NCI-H748 treated with DMSO at 0.1 percent for 48 hours (cell line): ENCODE results near the gene MNX1.

Source experiments
- DNase-seq: peaks from one replicate; lab custom pipeline; 2025; lab: John Stamatoyannopoulos, UW

Gene MNX1

GRCh38 chr7:157010588-157011332 lies at the start of gene MNX1:
Gene MNX1, minus strand, starts transcription at chr7:157010663. Its CDS starts 313 bp downstream, at chr7:157010350.
- DNase-seq: peak; percentile 66

GRCh38 chr7:157059534-157059933 lies 49.1 kb upstream of the MNX1 start:
- DNase-seq: no peak

- no peak for DNase-seq
Observed at GRCh38 chr7:157058701-157059100, 48.2 kb upstream of the MNX1 start.

GRCh38 chr7:157058068-157058467 lies 47.6 kb upstream of the MNX1 start:
- no peak for DNase-seq

GRCh38 chr7:157056957-157057902 lies 46.8 kb upstream of the MNX1 start:
- DNase-seq: no peak

- DNase-seq: no peak
Observed at GRCh38 chr7:157056246-157056645, 45.8 kb upstream of the MNX1 start.

GRCh38 chr7:157054927-157055326 lies 44.5 kb upstream of the MNX1 start:
- DNase-seq: no peak

- no peak for DNase-seq
Observed at GRCh38 chr7:157053118-157053517, 42.7 kb upstream of the MNX1 start.

- no peak for DNase-seq
Observed at GRCh38 chr7:157047148-157047547, 36.7 kb upstream of the MNX1 start.

GRCh38 chr7:157046681-157047080 lies 36.2 kb upstream of the MNX1 start:
- no peak for DNase-seq

- DNase-seq: no peak
Observed at GRCh38 chr7:157044943-157045660, 34.6 kb upstream of the MNX1 start.

GRCh38 chr7:157044147-157044687 lies 33.8 kb upstream of the MNX1 start:
- no peak for DNase-seq

- no peak for DNase-seq
Observed at GRCh38 chr7:157043745-157044144, 33.3 kb upstream of the MNX1 start.

- no peak for DNase-seq
Observed at GRCh38 chr7:157041514-157042277, 31.2 kb upstream of the MNX1 start.

- DNase-seq: no peak
Observed at GRCh38 chr7:157041004-157041403, 30.5 kb upstream of the MNX1 start.

GRCh38 chr7:157037635-157038034 lies 27.2 kb upstream of the MNX1 start:
- DNase-seq: no peak

GRCh38 chr7:157037028-157037427 lies 26.6 kb upstream of the MNX1 start:
- DNase-seq: no peak

GRCh38 chr7:157035979-157036378 lies 25.5 kb upstream of the MNX1 start:
- no peak for DNase-seq

- DNase-seq: no peak
Observed at GRCh38 chr7:157035302-157035701, 24.8 kb upstream of the MNX1 start.

GRCh38 chr7:157033483-157034473 lies 23.3 kb upstream of the MNX1 start:
- DNase-seq: no peak
